ENCODE data around the gene POLL. TPM values are rescaled to one million over a fixed set of nuclear protein-coding genes. Genes with fewer than 3 reads are reported as not detected.
A peak's percentile ranks its signal among the peaks of the same experiment; 100 is the strongest.

The POLL gene
- total RNA-seq, 1 experiment from 2014 or later, result 51.3 TPM

GRCh38 chr10:101588879-101589278 lies 822 bp upstream of the POLL start:
- H3K27me3 ChIP-seq (ENCODE audit: insufficient read depth, low read length), result no peaks in the 10 kb centered on the region
- H3K9me2 ChIP-seq (ENCODE audit: insufficient read depth), result no peaks in the 10 kb centered on the region
- H2AFZ ChIP-seq (ENCODE audit: low read depth, low read length, poor library complexity, severe bottlenecking), result no peak overlapping the region
- CTCF ChIA-PET, result interaction anchor here (1.8 to 3.7 kb wide), 4 partner anchors 14 to 375 kb away, joined by 10 to 25 read pairs (median 14); no protein-coding TSS in a partner anchor
- peak overlapping the region; percentile 87 for H3K4me2 ChIP-seq (ENCODE audit: low read length)
- peak overlapping the region; percentile 89 to 94 for H3K4me3 ChIP-seq (replicated peaks in 1 of 2; ENCODE audit: low read depth in 1 of 2, low read length in 2 of 2)
- intact Hi-C loops (cut with micrococcal nuclease), result loop anchor here (5.0 kb wide), 1 partner anchor 193 kb away; the partner anchor contains the start of gene NPM3
- H3K36me3 ChIP-seq (ENCODE audit: control insufficient read depth in 1 of 2, insufficient read depth in 2 of 2, low read length in 2 of 2), result peaks cover 10 to 13% of the 10 kb centered on the region in 2 experiments
- DNase-seq (ENCODE audit: low read depth, low spot score) (peak; percentile 6), ATAC-seq (peak; percentile 39)
- peaks cover 10 to 16% of the 10 kb centered on the region in 2 experiments; a peak in 3 of 4 replicates for H3K4me1 ChIP-seq (ENCODE audit: control insufficient read depth in 1 of 2, insufficient read depth in 2 of 2, low read length in 2 of 2)
- no peaks in the 10 kb centered on the region for H4K20me1 ChIP-seq (ENCODE audit: insufficient read depth)
- H3K9ac ChIP-seq (ENCODE audit: low read length), result peak overlapping the region; percentile 84
- POLR2A ChIA-PET, result no interaction called here
- TF ChIP-seq POLR2A (IDR thresholded peaks at IDR 0.05; ENCODE audit: borderline replicate concordance, extremely low read depth, insufficient read depth, insufficient read length) (no peak), POLR2AphosphoS5 (IDR thresholded peaks at IDR 0.05; ENCODE audit: low read depth, low read length) (no peak), ZBTB33 (IDR thresholded peaks at IDR 0.05; ENCODE audit: extremely low read depth, insufficient replicate concordance, low read length) (no peak), ZNF274 (IDR thresholded peaks at IDR 0.05; ENCODE audit: low read depth, low read length) (no peak)
- BruUV-seq (replicated peaks), result no TSS peak
- peaks cover 15% of the 10 kb centered on the region for H3K79me2 ChIP-seq (ENCODE audit: insufficient read depth, low read length)
- no peaks in the 10 kb centered on the region for H3K9me3 ChIP-seq (ENCODE audit: control insufficient read depth in 1 of 2, insufficient read depth in 1 of 2, low read depth in 1 of 2, low read length in 2 of 2)
- RAD21 ChIA-PET (ENCODE audit: low non-redundant PET in 1 of 2, low total read pairs in 2 of 2, uncharacterized antibody in 2 of 2, unreplicated experiment in 2 of 2), result no interaction called here
- H3K27ac ChIP-seq (ENCODE audit: low read depth, low read length), result peak overlapping the region; percentile 24; the same call in 1 of the 2 replicates

GRCh38 chr10:101585841-101586240 lies 2.2 kb downstream of the POLL start:
- H3K9ac ChIP-seq (ENCODE audit: low read length), result no peak overlapping the region
- H3K79me2 ChIP-seq (ENCODE audit: insufficient read depth, low read length), result peaks cover 15% of the 10 kb centered on the region
- DNase-seq (ENCODE audit: low read depth, low spot score) (no peak), ATAC-seq (no peak)
- no peaks in the 10 kb centered on the region for H3K9me2 ChIP-seq (ENCODE audit: insufficient read depth)
- ChIA-PET POLR2A (no interaction called here), CTCF (interaction anchor here (3.3 to 3.7 kb wide), 2 partner anchors 15 to 17 kb away, joined by 17 to 25 read pairs; no protein-coding TSS in a partner anchor), RAD21 (ENCODE audit: low non-redundant PET in 1 of 2, low total read pairs in 2 of 2, uncharacterized antibody in 2 of 2, unreplicated experiment in 2 of 2) (interaction anchor here in 1 of 2 experiments (0.9 kb wide), 1 partner anchor 9 kb away, joined by 3 read pairs; no protein-coding TSS in a partner anchor)
- peak overlapping the region; percentile 6; the same call in 1 of the 2 replicates for H3K4me2 ChIP-seq (ENCODE audit: low read length)
- no peaks in the 10 kb centered on the region for H4K20me1 ChIP-seq (ENCODE audit: insufficient read depth)
- peaks cover 17 to 18% of the 10 kb centered on the region in 2 experiments for H3K36me3 ChIP-seq (ENCODE audit: control insufficient read depth in 1 of 2, insufficient read depth in 2 of 2, low read length in 2 of 2)
- no peak overlapping the region for H2AFZ ChIP-seq (ENCODE audit: low read depth, low read length, poor library complexity, severe bottlenecking)
- intact Hi-C loops (cut with micrococcal nuclease), result loop anchor here (5.0 kb wide), 1 partner anchor 196 kb away; the partner anchor contains the start of gene NPM3
- BruUV-seq (replicated peaks), result no TSS peak
- TF ChIP-seq JUND (IDR thresholded peaks at IDR 0.05), result no peak
- TF ChIP-seq YY1 (IDR thresholded peaks at IDR 0.05; ENCODE audit: extremely low read depth, insufficient replicate concordance, low read depth, low read length), result no peak
- TF ChIP-seq ATF3 (IDR thresholded peaks at IDR 0.05), result no peak
- TF ChIP-seq POLR2AphosphoS5 (IDR thresholded peaks at IDR 0.05; ENCODE audit: low read depth, low read length), result no peak
- TF ChIP-seq MAX (IDR thresholded peaks at IDR 0.05), result no peak
- TF ChIP-seq SIN3A (IDR thresholded peaks at IDR 0.05; ENCODE audit: low read depth), result no peak
- no peak for TF ChIP-seq ZFX (IDR thresholded peaks at IDR 0.05)
- no peak for TF ChIP-seq CTCF (IDR thresholded peaks at IDR 0.05 in 2 of 3, conservative IDR thresholded peaks at IDR 0.05 in 1 of 3; ENCODE audit: borderline replicate concordance in 1 of 3, insufficient read depth in 1 of 3, low read depth in 2 of 3, low read length in 2 of 3)
- no peak for TF ChIP-seq ELF1 (IDR thresholded peaks at IDR 0.05; ENCODE audit: borderline replicate concordance, low read depth)
- TF ChIP-seq POLR2A (IDR thresholded peaks at IDR 0.05; ENCODE audit: borderline replicate concordance, extremely low read depth, insufficient read depth, insufficient read length), result no peak
- no peak for TF ChIP-seq EZH2 (IDR thresholded peaks at IDR 0.05)
- no peak overlapping the region for H3K27ac ChIP-seq (ENCODE audit: low read depth, low read length)
- H3K4me3 ChIP-seq (replicated peaks in 1 of 2; ENCODE audit: low read depth in 1 of 2, low read length in 2 of 2), result no peak overlapping the region
- no peaks in the 10 kb centered on the region for H3K9me3 ChIP-seq (ENCODE audit: control insufficient read depth in 1 of 2, insufficient read depth in 1 of 2, low read depth in 1 of 2, low read length in 2 of 2)
- H3K4me1 ChIP-seq (ENCODE audit: control insufficient read depth in 1 of 2, insufficient read depth in 2 of 2, low read length in 2 of 2), result peaks cover 10 to 16% of the 10 kb centered on the region in 2 experiments; a peak in 3 of 4 replicates
- H3K27me3 ChIP-seq (ENCODE audit: insufficient read depth, low read length), result no peaks in the 10 kb centered on the region
